HG02610 (cell line): ENCODE measurements around the gene NXF1.
"Not testable (repeated sequence)": the region's sequence is repeated elsewhere in the genome, so short reads cannot be mapped to it uniquely, and the experiment has no call there.

ENCODE experiments used
- ATAC-seq: cut with Tn5 transposase; IDR thresholded peaks from one replicate; pipeline ENCODE4 v1.9.1; 2021; ENCODE audit warnings: mild to moderate bottlenecking, moderate library complexity; ENCODE audit not compliant: unreplicated experiment

The NXF1 gene

DNA sequence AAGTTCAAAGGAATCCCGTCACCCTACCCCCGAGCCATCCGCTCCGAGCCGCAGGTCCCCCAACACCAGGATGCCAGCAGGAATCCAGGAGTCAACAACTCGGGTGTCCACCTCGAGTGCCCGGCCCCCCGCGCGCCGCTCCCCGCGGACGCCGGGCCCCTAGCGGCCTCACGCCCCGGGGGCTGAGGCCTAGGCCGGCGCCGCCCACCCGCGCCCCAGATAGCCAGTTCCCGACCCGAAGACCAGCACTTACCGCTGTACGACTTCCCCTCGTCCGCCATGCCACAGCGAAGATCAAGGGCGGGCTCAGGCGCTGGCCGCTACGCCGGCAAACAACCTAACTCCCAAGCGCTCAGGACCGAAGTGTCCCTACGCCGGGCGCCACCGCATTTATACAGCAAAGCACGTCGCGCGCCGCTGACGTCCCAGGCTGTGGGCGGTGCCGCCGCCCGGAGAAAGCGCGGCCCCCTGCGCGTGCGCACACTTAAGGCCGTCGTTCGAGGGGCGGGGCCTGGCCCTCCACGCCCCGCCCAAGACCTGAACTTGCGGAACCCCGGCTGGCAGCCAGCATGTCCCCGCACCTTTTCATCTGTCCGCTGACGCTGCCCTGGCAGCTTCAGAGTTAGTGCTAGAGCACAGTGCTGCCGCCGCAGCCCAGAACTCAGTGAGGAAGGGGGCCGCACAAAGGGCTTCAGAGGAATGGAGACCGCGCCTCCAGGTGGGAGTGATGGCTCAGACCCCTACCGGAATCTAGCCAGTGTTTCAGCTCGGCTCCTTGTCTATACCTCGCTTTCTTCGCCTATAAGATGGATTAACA is at the start of gene NXF1:
Gene NXF1, minus strand, starts transcription at position 365 of the 817 bp plus-strand sequence. Its CDS starts 84 bp downstream, at position 281.
- ATAC-seq: peak; percentile 81

DNA sequence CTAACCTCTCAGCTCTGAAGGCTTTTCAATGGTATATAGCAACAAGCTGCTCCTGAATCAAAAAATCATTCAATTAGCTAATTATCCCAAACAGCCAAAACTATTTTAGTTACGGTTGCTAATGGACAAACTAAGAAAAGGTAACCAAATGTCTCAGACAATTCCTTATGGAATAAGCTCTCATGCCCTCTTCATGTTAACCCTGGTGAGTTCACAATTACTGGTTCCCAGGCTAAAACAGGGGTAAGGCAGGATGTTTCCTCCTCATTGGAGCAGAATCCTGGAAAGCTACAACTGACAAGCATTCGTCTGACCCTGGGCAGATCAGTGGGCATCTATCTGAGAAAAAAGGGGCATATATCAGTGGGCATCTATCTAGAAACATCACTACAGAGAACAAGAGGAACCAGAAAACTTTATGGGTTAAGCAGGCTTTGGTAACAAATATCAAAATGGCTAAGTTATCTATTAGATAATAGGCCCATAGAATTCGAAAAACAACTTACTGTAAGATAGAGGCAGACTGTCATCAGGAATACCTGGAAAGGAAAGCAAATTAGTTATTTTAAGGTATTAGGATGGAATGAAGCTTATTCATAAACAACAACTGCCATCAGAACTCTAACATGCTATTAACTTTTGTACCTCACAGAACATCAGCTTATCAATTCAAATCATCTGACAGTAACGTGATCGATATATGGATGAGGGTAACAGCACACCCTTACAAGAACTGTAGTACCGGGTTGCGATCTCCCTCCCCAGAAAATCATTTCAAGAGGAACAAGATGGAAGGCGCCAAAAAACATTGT is 49.0 kb upstream of the NXF1 start:
- no peak for ATAC-seq

GRCh38 chr11:62853279-62853965 is 48.2 kb upstream of the NXF1 start:
- no peak for ATAC-seq

DNA sequence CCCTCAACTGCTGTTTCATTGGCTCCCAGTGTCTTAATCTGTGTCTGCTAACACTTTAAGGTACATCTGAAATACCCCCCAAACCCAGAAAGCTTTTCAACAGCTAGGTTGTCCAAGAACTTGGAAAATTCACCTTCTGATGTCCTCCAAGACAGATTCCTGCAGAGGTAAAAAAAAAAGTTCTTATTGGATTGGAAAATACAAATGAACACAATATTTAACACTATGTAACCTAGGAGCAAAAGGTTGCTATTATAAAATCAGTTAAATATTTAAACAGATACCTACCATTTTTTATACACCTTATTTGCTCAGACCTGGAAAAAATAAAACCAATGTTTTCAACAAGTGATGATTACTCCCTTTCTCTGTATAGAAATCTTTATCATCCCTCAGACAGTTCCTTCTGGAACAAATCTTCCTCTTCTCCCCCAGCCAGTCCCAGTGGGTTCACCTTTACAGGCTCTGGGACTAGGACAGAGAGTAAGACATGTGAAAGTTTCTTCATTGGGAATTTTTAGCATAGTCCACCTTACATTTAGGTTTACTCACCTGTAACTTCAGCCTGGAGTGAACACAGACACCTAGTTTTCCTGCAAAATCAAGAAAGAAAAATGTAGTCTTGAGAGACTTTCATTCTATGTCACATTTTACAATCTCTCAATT is 47.4 kb upstream of the NXF1 start:
- no peak for ATAC-seq

GRCh38 chr11:62851807-62852522 is 46.7 kb upstream of the NXF1 start:
- no peak for ATAC-seq

- no peak for ATAC-seq
Observed at GRCh38 chr11:62850911-62851806, 45.9 kb upstream of the NXF1 start.

- ATAC-seq: no peak
Observed at GRCh38 chr11:62847767-62848314, 42.6 kb upstream of the NXF1 start.

- ATAC-seq: no peak
Observed at GRCh38 chr11:62846177-62846576, 40.9 kb upstream of the NXF1 start.

DNA sequence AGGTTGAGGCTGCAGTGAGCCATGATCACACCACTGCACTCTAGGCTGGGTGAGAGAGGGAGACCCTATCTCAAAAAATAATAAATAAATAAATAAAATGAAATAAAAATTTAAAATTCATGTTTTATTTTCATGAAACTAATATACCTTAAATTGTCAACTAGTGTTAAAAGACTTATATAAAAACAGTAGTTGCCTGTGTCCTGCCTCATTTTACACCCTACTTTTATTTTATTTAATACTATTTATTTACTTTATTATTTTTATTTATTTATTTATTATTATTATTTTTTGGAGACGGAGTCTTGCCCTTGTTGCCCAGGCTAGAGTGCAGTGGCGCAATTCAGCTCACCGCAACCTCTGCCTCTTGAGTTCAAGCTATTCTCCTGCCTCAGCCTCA is 38.9 kb upstream of the NXF1 start:
- ATAC-seq: no peak

- no peak for ATAC-seq
Observed at GRCh38 chr11:62843466-62843865, 38.2 kb upstream of the NXF1 start.

GRCh38 chr11:62842891-62843290 is 37.7 kb upstream of the NXF1 start:
- ATAC-seq: not testable (repeated sequence)

GRCh38 chr11:62842171-62842741 is 37.0 kb upstream of the NXF1 start:
- no peak for ATAC-seq

GRCh38 chr11:62841361-62842170 is 36.3 kb upstream of the NXF1 start:
- ATAC-seq: peak; percentile 67

GRCh38 chr11:62840721-62841360 is 35.6 kb upstream of the NXF1 start:
- peak; percentile 10 for ATAC-seq

- peak; percentile 37 for ATAC-seq
Observed at GRCh38 chr11:62839050-62839945, 34.1 kb upstream of the NXF1 start, which contains the start of gene WDR74. WDR74 (minus strand) TSS chr11:62839590; CDS start chr11:62839570, 20 bp downstream.

DNA sequence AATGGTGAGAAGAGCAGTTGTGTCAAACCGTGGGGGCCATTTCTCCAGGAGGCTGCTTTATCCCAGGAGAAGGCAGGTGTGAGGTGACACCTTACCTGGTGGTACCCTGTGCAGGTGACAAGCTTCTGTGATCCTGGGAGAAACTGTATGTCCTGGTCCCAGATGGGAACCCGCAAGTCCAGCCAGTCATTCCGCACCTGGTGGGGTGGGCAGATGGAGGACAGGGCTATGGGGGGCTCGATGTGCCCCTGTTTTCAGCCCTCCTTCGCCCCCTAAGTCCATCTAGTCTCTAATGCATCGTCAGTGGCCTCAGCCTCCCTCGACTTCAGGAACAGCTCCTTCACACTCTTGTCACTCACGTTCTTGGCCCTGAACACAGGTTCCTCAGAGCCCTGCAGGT is 30.1 kb upstream of the NXF1 start:
- ATAC-seq: no peak
